ENCODE data around the gene SLC50A1.
"Not testable (repeated sequence)": the region's sequence is repeated elsewhere in the genome, so short reads cannot be mapped to it uniquely, and the experiment has no call there.

SLC50A1 gene

DNA sequence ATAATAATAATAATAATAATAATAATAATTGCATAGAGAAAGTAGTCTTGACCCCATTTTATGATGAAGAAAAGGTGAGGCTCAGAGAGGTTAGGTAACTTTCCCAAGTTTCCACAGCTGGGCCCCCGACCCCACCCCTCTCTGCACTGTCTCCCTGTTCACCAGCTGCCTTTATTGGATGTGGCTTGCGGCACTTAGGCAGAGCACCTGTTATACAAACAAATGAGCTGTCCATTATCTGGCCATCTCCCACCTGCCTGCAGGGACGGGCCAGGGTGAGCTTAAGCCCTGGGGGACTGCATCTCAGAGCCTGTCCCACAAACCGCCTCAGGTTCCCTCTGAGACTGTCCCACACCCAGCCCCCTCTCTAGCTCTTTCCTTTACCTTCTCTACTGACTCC is 18.0 kb upstream of the SLC50A1 start:
- no peak for DNase-seq

DNA sequence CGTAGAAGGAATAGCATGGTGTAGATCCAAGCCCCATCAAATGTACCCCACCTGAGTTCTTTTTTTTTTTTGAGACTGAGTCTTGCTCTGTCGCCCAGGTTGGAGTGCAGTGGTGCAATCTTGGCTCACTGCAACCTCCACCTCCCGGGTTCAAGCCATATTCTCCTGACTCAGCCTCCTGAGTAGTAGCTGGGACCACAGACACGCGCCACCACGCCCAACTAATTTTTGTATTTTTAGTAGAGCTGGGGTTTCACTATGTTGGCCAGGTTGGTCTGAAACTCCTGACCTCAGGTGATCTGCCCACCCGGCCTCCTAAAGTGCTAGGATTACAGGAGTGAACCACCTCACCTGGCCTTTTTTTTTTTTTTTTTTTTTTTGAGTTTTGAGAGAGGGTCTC is 17.6 kb upstream of the SLC50A1 start:
- not testable (repeated sequence) for DNase-seq

DNA sequence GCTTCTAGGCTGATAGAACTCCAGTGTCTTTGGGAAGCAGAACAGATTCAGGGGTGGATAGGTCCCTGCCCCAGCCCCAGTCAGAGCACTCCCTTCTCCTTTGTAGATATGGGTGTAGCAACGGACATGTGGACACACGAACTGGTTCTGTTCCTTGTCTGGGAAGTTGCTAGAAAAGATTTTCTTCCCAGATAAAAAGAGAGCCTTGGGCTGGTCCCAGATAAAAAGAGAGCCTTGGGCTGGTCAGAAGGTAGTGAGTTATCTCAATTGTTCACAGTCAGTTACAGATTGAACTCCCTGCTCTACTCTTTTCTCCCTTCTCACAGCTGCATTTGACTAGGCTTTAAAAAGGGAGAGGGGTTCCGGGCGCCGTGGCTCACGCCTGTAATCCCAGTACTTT is 15.4 kb upstream of the SLC50A1 start:
- DNase-seq, result no peak

DNA sequence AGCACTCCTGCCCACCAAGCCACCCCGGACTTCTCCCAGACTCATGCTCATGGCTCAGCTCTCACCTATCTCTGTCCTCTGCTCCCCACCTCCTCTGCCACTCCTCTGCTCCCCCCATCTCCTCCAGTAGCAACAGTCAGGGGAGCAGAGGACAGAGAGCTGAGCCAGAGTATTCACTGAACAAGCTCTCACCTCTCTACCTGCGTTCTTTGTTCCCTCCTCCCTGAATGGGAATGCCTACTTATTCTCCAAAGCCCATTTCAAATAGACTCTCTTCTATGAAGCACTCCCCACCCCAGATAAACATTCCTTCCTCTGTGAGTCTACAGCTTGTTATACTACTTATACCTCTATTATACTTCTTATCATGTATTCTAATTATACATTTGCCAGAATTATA is 14.4 kb upstream of the SLC50A1 start:
- no peak for DNase-seq

DNA sequence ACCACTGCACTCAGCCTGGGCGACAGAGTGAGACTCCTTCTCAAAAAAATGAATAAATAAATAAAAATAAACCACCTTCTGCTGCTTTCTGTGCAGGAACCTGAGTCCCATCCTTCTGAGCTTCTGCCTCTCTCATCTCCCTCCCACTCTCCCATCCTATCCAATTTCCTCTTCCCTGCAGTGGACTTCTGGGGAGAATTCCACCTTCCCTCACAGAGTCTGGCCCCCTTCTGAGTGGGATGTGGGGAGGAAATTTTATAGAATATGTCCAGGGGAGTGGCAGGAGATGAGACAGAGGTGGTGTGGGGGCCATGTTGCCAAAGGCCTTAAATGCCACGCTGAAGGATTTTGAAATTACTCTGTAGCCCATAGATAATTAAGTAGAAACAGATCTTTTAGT is 13.3 kb upstream of the SLC50A1 start:
- DNase-seq, result no peak

DNA sequence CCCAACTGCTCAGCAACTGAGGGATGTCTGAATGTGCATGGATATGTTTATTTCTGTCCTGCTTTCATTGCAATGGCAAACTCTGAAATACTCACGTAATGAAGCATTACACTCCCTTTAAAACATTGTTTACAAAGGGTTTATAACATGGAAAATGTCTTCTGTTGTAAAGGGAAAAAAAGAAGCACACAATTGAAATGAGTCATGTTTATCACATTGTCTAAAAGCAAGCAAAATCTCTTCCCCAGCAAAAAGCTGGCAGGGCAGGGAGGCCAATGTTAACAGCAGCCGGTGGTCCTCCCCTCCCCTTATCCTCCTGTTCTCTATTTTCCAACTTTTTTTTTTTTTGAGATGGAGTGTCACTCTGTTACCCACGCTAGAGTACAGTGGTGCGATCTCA is 11.9 kb upstream of the SLC50A1 start:
- no peak for DNase-seq

DNA sequence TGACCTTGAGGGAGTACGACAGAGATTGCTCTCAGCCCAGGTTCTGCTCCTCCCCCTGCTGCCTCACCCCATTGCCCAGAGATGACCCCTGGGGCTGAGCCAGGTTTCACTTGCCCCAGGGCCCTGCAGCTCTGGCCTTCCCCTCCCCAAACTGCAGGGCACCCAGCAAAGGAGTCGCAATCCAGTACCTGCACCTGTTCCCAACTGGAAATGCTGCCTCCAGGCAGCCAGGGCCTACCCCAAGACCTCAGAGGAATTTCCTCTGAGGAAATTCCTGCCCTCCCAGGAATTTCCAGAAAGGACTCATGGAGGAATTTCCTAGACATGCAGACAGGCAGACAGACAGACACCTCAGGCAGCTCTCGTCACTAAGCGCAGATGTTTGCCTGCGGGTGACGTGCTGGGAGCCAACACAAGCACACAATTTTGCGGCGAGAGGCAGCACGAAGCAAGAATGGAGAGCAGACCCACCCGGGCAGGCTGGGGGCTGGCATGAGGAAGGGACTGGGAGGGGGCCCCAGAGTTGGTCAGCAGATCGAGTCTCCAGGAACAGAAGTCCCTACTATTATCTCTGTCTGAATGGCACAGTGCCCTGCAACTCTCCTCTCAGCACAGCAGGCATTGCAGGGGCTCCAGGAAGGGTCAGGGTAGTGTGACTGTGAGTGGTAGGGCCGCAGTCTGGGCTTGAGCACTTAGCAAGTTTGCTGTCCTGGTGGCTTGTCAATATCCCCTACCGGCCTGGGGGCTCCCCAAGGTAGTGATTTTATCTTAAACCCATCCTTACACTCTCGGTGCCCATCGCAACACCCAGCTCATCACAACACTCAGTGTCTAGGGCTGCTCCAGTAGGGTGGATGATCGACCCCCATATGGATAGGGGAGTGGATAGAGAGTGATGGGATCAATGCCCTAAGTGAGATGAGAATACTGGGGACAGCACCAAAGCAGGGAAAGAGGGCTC is 10.9 kb upstream of the SLC50A1 start:
- DNase-seq, result no peak

DNA sequence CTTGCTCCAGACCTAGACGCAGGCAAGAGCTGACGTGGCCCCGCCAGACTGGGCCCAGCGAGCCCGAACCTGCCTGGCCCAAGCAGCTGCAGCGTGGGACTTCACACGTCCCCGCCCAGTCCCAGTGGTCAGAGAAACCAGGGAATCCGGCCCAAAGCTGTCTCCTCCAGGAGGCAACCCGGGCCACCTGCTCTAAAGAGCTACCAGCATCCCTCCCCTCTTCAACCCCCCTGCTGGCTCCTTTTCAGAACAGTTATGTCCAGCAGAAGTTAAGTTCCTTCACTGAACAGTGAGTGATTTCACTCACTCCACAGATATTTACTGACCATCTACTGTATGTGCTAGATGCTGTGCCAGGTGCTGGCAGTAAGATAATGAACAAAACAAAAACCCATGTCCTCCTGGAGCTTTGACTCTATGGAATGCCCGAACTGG is 10.1 kb upstream of the SLC50A1 start:
- no peak for DNase-seq

DNA sequence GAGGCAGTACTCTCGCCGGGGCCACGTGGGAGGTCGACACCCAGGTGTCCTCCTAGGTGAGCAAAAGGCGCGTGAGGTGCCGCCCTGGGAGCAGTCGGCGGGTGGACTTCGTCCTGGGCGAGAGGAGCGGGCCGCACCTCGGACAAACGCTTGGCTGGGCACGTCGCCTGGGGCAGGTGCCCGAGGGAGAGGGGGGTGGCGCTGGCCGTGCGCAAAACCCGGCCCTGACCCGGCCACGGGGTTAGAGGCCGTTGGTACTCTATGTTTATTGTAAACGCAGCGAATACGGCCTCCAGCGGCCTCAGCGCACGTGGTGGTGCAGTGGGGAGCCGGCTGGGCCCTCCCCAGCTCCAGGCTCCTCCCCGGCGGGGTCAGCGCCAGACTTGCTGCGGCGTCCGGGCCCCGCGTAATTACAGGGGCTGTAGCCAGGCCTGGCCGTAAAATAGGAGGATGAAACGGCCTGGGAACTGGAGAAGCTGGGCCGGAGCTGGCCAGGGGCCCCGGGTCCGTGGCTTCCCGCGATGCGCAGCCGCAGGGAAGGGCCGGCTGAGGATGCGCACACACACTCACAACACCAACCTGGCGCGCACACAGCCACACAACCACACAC is 9.6 kb upstream of the SLC50A1 start:
- no peak for DNase-seq

DNA sequence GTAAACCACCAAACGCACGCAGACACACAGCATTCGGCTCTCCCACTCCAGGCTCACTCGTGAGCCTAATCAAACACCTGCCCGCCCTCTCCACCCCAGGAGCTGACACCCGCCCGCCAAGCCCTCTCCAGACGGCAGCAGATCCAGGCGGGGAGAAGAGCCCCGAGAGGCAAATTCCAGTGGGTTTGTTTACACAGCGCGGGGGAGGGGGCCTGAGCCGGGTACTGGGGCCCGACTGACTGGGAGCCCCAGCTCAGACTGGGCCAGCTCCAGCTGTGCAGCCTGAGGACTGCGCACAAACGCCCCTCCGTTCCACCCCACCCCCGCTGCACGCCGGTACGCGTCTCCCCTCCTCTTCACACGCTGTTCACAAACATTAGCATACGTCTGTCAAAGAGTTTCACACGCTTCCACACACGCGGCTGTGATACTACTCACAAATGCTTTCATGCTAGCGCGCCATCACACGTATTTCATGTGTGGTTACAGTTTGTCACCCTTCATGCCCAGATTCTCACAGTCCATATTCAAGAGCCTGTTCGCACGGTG is 9.0 kb upstream of the SLC50A1 start:
- no peak for DNase-seq

DNA sequence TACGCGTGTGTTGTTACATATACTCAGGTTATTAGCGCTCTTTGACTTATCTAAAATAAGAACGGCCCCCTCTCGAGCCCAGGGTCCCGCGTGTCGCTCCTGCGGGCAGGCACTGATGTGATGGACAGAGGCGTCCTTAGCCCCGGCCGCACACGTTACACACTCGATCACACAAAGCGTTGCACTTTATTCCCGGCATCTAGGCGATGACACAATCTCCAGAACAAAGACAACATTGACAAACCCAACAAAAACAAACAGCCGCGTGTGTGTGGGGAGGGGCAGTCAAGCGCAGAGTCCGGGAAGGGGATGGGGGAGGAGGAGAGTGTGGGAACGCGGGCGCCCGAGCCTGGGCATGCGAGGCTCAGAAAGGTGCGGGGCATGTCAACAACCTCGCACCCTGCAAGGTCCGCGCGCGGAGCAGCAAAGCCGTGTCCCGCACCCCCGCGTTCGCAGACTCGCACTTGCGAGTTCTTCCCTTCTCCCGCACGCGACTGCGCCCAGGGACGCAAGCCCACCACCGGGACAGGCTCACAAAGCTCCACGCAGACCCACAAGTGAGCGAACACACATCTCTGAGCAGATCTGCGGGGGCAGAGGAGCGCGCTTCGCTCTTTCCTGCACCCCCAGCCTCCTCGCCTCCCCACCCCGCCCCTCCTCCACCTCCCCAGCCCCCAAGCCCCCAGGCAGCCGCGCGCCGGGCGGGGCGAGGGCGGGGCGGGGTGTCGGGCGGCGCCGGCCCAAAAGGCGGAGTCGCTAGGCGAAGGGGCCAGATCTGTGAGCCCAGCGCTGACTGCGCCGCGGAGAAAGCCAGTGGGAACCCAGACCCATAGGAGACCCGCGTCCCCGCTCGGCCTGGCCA is 8.3 kb upstream of the SLC50A1 start, which contains the start of gene EFNA1:
Gene EFNA1 (plus strand): TSS at position 772 of the 862 bp plus-strand sequence. CDS start 102 bp downstream, outside the sequence.
- DNase-seq, result peak; percentile 51

DNA sequence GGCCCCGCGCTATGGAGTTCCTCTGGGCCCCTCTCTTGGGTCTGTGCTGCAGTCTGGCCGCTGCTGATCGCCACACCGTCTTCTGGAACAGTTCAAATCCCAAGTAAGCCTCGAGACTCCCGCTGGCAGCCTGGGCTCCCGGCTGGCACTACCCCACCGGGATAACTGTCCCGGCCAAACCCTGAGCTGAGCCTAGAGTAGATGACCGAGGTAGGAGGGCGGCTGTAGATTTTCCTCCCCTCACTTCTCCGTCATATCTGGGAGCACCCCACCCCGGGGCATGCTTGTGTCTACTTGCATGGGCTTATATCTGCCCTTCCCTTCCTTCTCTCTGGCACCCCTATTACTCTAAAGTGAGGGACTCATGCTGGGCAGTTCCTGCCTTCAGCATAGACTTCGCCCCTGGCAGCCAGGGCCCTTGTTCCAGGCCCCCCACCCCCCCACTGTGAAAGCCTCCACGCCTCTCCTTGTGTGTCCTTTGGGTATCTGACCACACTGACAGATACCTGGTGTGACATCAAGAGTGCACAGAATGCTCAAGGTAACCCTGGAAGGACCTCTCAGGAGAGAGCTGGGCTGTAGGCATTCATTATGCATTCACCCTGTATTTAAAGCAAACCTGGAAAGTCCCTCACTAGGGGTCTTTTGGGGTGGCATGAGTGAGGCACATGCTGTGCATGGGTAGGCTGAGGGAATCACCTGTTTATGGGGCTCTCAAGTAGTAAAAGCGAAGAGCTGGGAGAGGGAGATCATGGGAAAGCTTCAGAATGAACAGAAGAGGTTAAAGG is 7.5 kb upstream of the SLC50A1 start:
- no peak for DNase-seq

DNA sequence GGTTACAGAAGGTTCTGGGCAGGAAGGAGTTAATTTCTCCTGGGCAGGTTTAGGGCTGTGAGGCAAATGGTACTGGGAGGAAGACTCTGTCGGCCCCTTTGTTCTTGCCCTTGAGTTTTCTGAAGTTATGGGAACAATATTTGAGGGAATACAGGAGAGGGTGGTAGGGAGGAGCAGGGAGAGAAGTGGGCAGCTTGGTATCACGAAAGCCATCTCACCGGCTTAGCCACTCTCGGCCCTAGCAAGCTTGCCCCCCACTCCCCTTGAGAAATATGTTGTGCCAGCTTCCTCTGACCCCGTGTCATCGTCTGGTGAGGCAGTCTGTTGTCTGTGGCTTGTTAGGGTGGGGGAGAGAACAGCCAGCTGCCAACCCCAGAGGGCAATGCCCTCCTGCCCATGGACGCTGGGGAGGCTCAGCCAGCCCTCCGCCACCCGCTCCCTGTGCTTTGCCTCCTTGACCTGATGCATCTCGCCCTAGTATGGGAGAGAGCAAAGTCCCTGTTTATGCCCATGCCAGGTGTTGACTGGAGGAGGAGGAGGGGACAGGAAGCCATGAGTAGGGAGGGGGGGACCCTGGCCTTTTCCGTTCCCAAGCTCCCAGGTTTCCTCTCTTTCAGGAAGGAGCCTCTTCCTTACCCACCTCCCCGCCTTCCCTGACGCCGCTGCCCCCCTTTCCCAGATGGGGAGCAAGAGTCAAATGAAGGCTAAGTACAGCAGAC is 6.7 kb upstream of the SLC50A1 start:
- DNase-seq, result no peak

DNA sequence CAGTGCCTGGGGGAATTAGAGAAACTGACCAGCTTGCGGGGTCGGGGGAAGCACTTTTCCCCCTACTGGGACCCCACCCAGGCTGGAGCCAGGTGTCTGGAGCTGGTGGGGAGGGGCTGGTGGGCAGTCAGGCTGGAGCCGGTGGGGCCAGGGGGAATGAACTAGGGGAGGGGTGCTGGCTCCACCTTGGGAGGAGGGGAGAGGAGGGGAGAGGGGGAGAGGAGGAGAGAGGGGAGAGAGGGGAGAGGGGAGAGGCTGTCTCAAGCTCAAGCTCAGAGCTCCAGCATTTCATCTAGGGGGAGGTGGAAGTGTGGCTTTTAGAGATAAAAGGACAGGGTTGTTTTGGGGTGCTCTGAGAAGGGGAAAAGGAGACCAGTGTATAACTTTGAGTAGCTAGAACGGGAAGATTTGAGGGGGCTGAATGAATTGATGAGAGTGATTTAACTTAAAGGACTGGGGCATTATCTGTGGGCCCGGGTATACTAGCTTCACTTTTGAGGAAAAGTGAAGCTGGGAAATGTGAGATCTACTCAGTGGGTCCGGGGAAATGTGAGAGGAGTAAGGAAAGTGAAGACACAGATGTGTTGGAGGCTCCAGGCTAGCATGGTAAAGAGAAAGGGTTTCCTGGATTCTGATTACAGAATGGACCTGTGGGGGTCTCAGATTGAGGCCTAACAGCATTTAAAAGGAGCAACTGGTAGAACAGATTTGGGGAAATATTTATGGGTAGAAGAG is 5.2 kb upstream of the SLC50A1 start:
- no peak for DNase-seq

DNA sequence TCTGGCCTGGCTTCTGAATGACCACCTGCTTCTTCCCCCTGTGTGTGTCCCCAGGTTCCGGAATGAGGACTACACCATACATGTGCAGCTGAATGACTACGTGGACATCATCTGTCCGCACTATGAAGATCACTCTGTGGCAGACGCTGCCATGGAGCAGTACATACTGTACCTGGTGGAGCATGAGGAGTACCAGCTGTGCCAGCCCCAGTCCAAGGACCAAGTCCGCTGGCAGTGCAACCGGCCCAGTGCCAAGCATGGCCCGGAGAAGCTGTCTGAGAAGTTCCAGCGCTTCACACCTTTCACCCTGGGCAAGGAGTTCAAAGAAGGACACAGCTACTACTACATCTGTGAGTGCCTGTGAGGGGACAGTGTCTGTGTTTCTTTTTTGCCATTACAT is 4.4 kb upstream of the SLC50A1 start:
- no peak for DNase-seq

DNA sequence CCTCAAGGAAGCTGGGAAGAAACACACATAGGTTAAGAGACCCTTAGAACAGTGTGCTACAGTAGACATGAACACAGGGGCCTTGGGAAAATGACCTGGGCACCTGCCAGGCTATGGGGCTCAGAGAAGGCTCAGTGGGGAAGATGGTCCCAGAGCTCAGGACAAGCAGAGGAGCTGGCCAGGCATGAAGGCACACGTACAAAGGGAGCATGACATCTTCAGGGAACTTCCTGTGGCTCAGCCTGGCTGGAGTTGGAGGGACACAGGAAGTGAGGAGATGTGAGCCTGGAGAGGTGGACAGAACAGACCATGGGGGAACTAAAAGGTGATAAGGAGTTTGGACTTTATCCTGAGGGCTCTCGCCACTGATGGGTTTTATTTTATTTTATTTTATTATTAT is 3.8 kb upstream of the SLC50A1 start:
- DNase-seq, result no peak

DNA sequence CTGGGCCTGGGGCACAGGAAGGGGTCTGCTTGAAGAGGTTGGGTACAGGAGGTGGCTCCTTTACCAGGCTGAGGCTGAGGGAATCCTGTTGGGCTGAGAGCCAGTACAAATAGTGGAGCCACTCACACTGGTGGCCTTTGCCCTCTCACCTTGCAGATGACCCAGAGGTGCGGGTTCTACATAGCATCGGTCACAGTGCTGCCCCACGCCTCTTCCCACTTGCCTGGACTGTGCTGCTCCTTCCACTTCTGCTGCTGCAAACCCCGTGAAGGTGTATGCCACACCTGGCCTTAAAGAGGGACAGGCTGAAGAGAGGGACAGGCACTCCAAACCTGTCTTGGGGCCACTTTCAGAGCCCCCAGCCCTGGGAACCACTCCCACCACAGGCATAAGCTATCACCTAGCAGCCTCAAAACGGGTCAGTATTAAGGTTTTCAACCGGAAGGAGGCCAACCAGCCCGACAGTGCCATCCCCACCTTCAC is 1.8 kb upstream of the SLC50A1 start:
- no peak for DNase-seq

DNA sequence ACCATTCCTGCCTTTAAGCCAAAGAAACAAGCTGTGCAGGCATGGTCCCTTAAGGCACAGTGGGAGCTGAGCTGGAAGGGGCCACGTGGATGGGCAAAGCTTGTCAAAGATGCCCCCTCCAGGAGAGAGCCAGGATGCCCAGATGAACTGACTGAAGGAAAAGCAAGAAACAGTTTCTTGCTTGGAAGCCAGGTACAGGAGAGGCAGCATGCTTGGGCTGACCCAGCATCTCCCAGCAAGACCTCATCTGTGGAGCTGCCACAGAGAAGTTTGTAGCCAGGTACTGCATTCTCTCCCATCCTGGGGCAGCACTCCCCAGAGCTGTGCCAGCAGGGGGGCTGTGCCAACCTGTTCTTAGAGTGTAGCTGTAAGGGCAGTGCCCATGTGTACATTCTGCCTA is 1.3 kb upstream of the SLC50A1 start:
- no peak for DNase-seq

DNA sequence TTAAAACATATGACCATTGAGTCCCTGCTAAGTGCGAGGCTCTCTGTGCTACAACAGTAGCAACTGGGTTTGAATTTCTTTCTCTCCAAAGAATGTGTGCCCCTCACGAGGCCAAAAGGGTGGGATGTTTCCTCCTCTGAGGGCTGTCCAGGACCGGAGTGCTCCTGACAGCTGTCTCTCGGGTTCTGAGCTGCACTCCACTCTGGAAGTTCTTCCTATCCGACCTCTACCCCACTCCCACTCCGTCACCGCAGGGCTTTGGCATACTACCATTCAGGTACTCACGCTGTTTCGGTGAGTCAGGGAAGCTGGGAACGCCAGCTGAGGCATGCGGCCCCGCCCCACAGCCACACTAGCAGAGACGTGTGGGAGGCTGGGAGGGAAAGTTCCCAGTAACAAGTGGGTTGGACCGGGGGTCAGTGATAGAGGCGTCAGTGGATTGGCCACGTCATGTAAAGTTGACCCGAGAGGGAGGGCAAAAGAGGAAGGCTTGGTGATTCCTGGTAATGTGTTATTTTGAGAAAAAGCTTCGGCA is 705 bp upstream of the SLC50A1 start:
- DNase-seq, result no peak

DNA sequence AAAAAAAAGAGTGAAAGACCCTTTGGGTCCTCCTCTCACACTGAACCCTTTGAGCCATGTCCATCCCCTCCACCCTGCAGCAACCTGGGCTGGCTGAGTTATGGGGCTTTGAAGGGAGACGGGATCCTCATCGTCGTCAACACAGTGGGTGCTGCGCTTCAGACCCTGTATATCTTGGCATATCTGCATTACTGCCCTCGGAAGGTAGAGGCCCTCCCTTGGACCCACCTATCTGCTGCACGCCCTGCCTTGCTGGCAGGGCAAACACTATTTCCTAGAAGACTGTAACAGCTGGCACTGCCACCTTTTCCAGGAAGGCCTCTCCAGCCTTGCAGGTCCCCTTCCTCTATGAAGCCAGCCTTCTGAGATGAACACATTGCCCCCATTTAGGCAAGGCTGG is 1.1 kb downstream of the SLC50A1 start:
- DNase-seq, result no peak
